ENCODE data around the gene FOSL2.

Gene FOSL2

GRCh38 chr2:28419003-28419402 is 26.3 kb downstream of the FOSL2 start:
- Histone ChIP-seq H3K4me1 (ENCODE audit: insufficient read depth, insufficient read length) (no peaks in the 10 kb centered on the region), H3K36me3 (ENCODE audit: insufficient read depth, insufficient read length, low read length) (peaks cover 18% of the 10 kb centered on the region), H3K9me3 (ENCODE audit: insufficient read depth, low read length) (no peaks in the 10 kb centered on the region), H3K27me3 (ENCODE audit: insufficient read depth, insufficient read length) (no peaks in the 10 kb centered on the region), H3K4me3 (ENCODE audit: insufficient read length, low read depth) (no peak overlapping the region), H3K9ac (ENCODE audit: insufficient read length, low read depth) (no peak overlapping the region)
- TF ChIP-seq YY1 (IDR thresholded peaks at IDR 0.05; ENCODE audit: insufficient read depth, insufficient read length) (no peak), ZNF274 (IDR thresholded peaks at IDR 0.05; ENCODE audit: low read depth, low read length) (no peak), SUZ12 (IDR thresholded peaks at IDR 0.05; ENCODE audit: extremely low read depth, insufficient read depth, insufficient read length) (no peak)
- no peak for DNase-seq (ENCODE audit: low read depth, low spot score)

DNA sequence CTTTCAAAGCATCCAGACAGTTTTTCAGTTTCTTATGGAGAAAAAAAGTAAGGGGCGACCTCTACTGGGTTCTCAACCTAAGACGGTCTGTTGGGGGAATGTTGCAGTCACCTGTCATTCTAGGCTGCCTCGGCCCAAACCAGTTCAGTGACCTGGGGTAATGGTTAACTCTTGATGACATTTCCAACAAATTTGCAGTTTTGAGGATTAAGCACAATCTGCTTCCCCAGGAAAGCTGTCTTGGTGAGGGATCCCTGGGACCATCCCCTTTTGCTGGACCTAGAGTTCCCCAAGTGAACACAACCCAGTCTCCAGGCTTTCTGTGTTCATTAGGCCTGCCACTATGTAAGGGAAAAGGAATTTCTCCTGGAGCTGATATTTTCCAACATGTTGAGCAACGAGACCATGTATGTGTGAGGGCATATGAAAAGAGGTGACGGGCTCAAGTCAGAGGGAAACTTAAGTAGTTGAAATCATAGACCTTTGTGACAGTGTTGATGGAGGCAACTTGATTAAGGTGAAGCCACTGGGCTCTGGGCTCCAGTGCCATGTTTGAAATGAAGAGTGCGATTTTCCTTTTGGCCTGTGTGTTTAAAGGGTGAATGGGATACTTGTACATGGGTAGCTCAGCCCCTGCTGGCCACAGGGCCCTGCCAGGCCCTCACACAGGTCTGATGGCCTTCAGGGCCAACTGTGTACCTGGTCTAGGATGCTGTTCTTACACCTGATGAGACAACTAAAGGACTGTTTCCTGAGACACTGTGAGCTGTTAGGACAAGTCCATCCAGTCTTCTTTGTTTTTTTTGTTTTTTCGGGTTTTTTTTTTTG is 27.0 kb downstream of the FOSL2 start:
- H3K36me3 ChIP-seq (ENCODE audit: insufficient read depth, insufficient read length, low read length): peaks cover 12% of the 10 kb centered on the region
- DNase-seq (ENCODE audit: low read depth, low spot score): no peak
- H3K9me3 ChIP-seq (ENCODE audit: insufficient read depth, low read length): no peaks in the 10 kb centered on the region
- no peaks in the 10 kb centered on the region for H3K27me3 ChIP-seq (ENCODE audit: insufficient read depth, insufficient read length)
- no peaks in the 10 kb centered on the region for H3K4me1 ChIP-seq (ENCODE audit: insufficient read depth, insufficient read length)
- TF ChIP-seq ZNF274 (IDR thresholded peaks at IDR 0.05; ENCODE audit: low read depth, low read length) (no peak), SUZ12 (IDR thresholded peaks at IDR 0.05; ENCODE audit: extremely low read depth, insufficient read depth, insufficient read length) (no peak), YY1 (IDR thresholded peaks at IDR 0.05; ENCODE audit: insufficient read depth, insufficient read length) (no peak)
- no peak overlapping the region for H3K9ac ChIP-seq (ENCODE audit: insufficient read length, low read depth)
- no peak overlapping the region for H3K4me3 ChIP-seq (ENCODE audit: insufficient read length, low read depth)

DNA sequence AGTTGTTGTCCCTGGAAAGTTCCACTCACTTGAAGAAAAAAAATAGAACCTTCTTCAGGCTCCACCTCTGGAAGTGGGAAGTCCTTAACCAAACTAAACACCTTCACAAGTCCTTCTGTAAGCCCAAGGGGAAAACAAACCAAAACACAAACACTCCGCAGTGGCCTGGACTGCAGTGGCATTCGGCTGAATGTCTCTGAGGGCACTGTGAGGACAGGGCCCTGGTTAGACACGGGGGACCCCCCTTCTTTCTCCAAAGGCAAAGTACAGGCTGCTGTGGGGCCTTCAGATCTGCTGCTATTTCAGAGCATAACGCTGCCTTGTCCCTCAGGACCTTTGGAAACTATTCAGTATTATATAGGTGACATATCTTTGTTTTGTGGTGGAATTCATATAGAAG is 28.1 kb downstream of the FOSL2 start:
- no peak for DNase-seq (ENCODE audit: low read depth, low spot score)
- Histone ChIP-seq H3K36me3 (ENCODE audit: insufficient read depth, insufficient read length, low read length) (peaks cover 1% of the 10 kb centered on the region), H3K9me3 (ENCODE audit: insufficient read depth, low read length) (no peaks in the 10 kb centered on the region), H3K4me3 (ENCODE audit: insufficient read length, low read depth) (no peak overlapping the region), H3K4me1 (ENCODE audit: insufficient read depth, insufficient read length) (no peaks in the 10 kb centered on the region), H3K9ac (ENCODE audit: insufficient read length, low read depth) (no peak overlapping the region), H3K27me3 (ENCODE audit: insufficient read depth, insufficient read length) (no peaks in the 10 kb centered on the region)
- no peak for TF ChIP-seq SUZ12 (IDR thresholded peaks at IDR 0.05; ENCODE audit: extremely low read depth, insufficient read depth, insufficient read length)
- no peak for TF ChIP-seq YY1 (IDR thresholded peaks at IDR 0.05; ENCODE audit: insufficient read depth, insufficient read length)
- no peak for TF ChIP-seq ZNF274 (IDR thresholded peaks at IDR 0.05; ENCODE audit: low read depth, low read length)

- TF ChIP-seq YY1 (IDR thresholded peaks at IDR 0.05; ENCODE audit: insufficient read depth, insufficient read length) (no peak), SUZ12 (IDR thresholded peaks at IDR 0.05; ENCODE audit: extremely low read depth, insufficient read depth, insufficient read length) (no peak), ZNF274 (IDR thresholded peaks at IDR 0.05; ENCODE audit: low read depth, low read length) (no peak)
- DNase-seq (ENCODE audit: low read depth, low spot score): no peak
- Histone ChIP-seq H3K4me1 (ENCODE audit: insufficient read depth, insufficient read length) (peaks cover 4% of the 10 kb centered on the region), H3K36me3 (ENCODE audit: insufficient read depth, insufficient read length, low read length) (no peaks in the 10 kb centered on the region), H3K9me3 (ENCODE audit: insufficient read depth, low read length) (no peaks in the 10 kb centered on the region), H3K9ac (ENCODE audit: insufficient read length, low read depth) (no peak overlapping the region), H3K27me3 (ENCODE audit: insufficient read depth, insufficient read length) (no peaks in the 10 kb centered on the region), H3K4me3 (ENCODE audit: insufficient read length, low read depth) (no peak overlapping the region)
Observed at GRCh38 chr2:28422908-28423741, 30.5 kb downstream of the FOSL2 start.

- Histone ChIP-seq H3K4me1 (ENCODE audit: insufficient read depth, insufficient read length) (peaks cover 4% of the 10 kb centered on the region), H3K9me3 (ENCODE audit: insufficient read depth, low read length) (no peaks in the 10 kb centered on the region), H3K27me3 (ENCODE audit: insufficient read depth, insufficient read length) (no peaks in the 10 kb centered on the region), H3K9ac (ENCODE audit: insufficient read length, low read depth) (no peak overlapping the region), H3K4me3 (ENCODE audit: insufficient read length, low read depth) (no peak overlapping the region), H3K36me3 (ENCODE audit: insufficient read depth, insufficient read length, low read length) (no peaks in the 10 kb centered on the region)
- TF ChIP-seq SUZ12 (IDR thresholded peaks at IDR 0.05; ENCODE audit: extremely low read depth, insufficient read depth, insufficient read length) (no peak), ZNF274 (IDR thresholded peaks at IDR 0.05; ENCODE audit: low read depth, low read length) (no peak), YY1 (IDR thresholded peaks at IDR 0.05; ENCODE audit: insufficient read depth, insufficient read length) (no peak)
- no peak for DNase-seq (ENCODE audit: low read depth, low spot score)
Observed at GRCh38 chr2:28423856-28424605, 31.4 kb downstream of the FOSL2 start.

DNA sequence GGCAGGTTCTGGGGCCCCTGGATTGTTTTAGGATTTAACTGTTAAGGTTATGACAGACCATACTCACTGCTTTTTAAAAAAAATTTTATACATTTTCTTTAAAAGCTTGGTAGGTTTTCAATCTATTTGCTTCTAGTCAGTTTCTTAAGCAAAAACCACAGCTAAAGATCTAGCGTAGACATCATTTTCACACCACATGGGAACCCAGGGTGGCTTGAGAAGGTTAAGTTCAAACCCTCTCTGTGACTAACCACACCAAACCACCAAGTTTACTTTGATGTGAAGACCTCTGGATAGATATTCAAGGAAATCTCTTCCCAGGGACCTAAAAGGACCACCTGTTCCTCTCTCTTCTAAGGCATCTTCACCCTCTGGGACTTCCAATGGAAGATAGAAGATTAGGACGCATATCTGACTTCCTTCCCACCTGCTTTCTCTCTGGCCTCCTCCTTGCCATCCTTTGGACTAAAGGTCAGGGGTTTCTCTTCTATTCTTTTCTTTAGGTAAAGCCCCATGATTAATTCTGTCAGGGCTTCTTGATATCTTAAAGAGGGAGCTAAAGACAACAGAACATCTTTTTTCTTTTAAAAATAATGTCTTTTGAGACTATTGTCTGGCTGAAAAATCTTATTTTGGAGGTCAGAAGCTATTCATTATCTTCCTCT is 32.3 kb downstream of the FOSL2 start:
- Histone ChIP-seq H3K27me3 (ENCODE audit: insufficient read depth, insufficient read length) (no peaks in the 10 kb centered on the region), H3K4me3 (ENCODE audit: insufficient read length, low read depth) (no peak overlapping the region), H3K9me3 (ENCODE audit: insufficient read depth, low read length) (no peaks in the 10 kb centered on the region), H3K9ac (ENCODE audit: insufficient read length, low read depth) (no peak overlapping the region), H3K4me1 (ENCODE audit: insufficient read depth, insufficient read length) (peaks cover 4% of the 10 kb centered on the region), H3K36me3 (ENCODE audit: insufficient read depth, insufficient read length, low read length) (no peaks in the 10 kb centered on the region)
- TF ChIP-seq SUZ12 (IDR thresholded peaks at IDR 0.05; ENCODE audit: extremely low read depth, insufficient read depth, insufficient read length) (no peak), ZNF274 (IDR thresholded peaks at IDR 0.05; ENCODE audit: low read depth, low read length) (no peak)
- no peak for DNase-seq (ENCODE audit: low read depth, low spot score)
